Lung (tissue), 12 donors: ENCODE results near the gene RFX1. TPM values are rescaled to one million over a fixed set of nuclear protein-coding genes. Genes with fewer than 3 reads are reported as not detected.

ENCODE experiments used
- ATAC-seq: fragments of 200-7000 bp; cut with Tn5 transposase; one replicate; pipeline ENCODE4 v1.9.1; 2020; ENCODE audit warnings: moderate number of reproducible peaks; ENCODE audit not compliant: insufficient read depth, low FRiP score
- DNase-seq, 3 donors: peaks; one replicate each; pipeline ENCODE4 v3.0.0-alpha.2; 2013 to 2017
- H3K27ac ChIP-seq, 2 donors: one replicate each; pipeline ENCODE4 v1.5.1; 2013; ENCODE audit warnings: mild to moderate bottlenecking in 2 of 2, moderate library complexity in 2 of 2, control low read depth in 1 of 2, inconsistent platforms in 1 of 2, low read depth in 1 of 2, low read length in 1 of 2
- H3K27me3 ChIP-seq, 3 donors: one replicate each; pipeline ENCODE4 v1.5.1; 2013; ENCODE audit warnings: low read length in 2 of 3; ENCODE audit not compliant: control insufficient read depth in 3 of 3, insufficient read depth in 3 of 3
- H3K36me3 ChIP-seq, 4 donors: one replicate each; pipeline ENCODE4 v1.5.1; 2013; ENCODE audit warnings: low read length in 4 of 4, mild to moderate bottlenecking in 1 of 4, moderate library complexity in 1 of 4; ENCODE audit not compliant: control insufficient read depth in 4 of 4, insufficient read depth in 4 of 4
- H3K4me1 ChIP-seq, 5 donors: one replicate each; pipeline ENCODE4 v1.5.1; 2013; ENCODE audit warnings: low read length in 5 of 5, mild to moderate bottlenecking in 2 of 5, moderate library complexity in 1 of 5; ENCODE audit not compliant: control insufficient read depth in 5 of 5, insufficient read depth in 5 of 5
- H3K4me3 ChIP-seq: one replicate; pipeline ENCODE4 v1.5.1; 2013; ENCODE audit warnings: mild to moderate bottlenecking, control low read depth, moderate library complexity
- H3K9ac ChIP-seq, 2 donors: one replicate each; pipeline ENCODE4 v1.5.1; 2013; ENCODE audit warnings: low read length in 2 of 2, control low read depth in 1 of 2; ENCODE audit not compliant: insufficient read depth in 1 of 2
- H3K9me3 ChIP-seq, 4 donors: one replicate each; pipeline ENCODE4 v1.5.1; 2013; ENCODE audit warnings: low read length in 3 of 4, mild to moderate bottlenecking in 1 of 4, moderate library complexity in 1 of 4; ENCODE audit not compliant: control insufficient read depth in 4 of 4, insufficient read depth in 3 of 4
- WGBS, 2 donors: extraction: QIAGEN DNeasy Blood & Tissue Kit; methylation state at CpG; one replicate each; pipeline ENCODE4 v1.1.7; 2013; 5-methylcytosine and 5-hydroxymethylcytosine counted together
- polyA plus RNA-seq, 2 donors: library from polyadenylated mRNA; stranded (reverse); fragments of 200-250 nt; gene quantifications; one replicate each; pipeline ENCODE4 v1.2.1, GENCODE V29; 2013
- total RNA-seq, 2 donors: library from RNA; depleted of rRNA in 1 of 2; stranded (reverse); fragments of >200 nt in 1 of 2; gene quantifications; one replicate each; pipeline ENCODE4 v1.2.1, GENCODE V29; 2014 to 2021
- TF ChIP-seq, protein P1 (sequence below): IDR thresholded peaks from 2 replicates; pipeline ENCODE4 v1.5.1; 2012; ENCODE audit warnings: mild to moderate bottlenecking; ENCODE audit errors: control extremely low read depth, extremely low read depth
- donor health status: control.
- donor health status: control.
- donor health status: Bipolar disorder and iron deficiency.
- donor health status: healthy.
- donor health status: DM: yes; HTN: yes; CAD: no.

Gene RFX1
- total and polyA plus RNA-seq, 4 donors: 5.7 to 18.6 (median 8.0) TPM

DNA sequence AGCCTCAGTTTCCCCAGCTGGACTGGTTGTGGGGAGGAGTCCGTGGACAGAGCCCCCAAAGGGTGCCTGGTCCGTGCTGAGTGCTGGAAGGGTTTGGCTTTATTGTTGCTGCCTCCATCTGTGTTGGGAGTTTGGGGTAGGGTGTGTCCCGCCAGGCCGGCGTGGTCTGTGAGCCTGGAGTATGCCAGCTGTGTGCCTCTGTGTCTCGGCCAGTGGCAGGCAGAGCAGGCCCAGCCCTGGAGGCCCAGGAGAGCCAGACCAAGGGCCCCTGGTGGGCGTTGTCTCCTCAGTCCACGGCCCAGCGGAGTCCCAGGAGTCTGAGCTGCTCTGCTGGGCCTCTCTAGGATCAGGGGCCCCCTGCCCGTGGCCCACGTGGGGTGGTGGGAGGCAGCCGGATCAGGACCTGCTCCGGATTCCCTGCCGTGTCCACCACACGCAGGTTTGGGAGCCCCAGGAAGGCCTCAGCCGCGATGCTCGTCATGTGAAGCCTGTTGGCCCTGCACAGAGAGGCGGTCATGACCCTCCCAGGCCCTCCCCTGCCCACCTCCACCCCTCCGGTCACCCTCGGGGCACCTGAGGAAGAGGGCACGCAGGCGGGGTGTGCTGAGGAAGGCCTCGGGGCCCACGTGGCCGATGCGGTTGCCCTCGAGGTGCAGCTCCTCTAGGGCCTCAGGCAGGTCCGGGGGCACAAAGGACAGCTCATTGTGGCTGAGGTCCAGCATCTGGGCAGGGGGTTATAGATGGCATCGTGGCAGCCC, 74.5 kb downstream of the RFX1 start:
- no peak for ATAC-seq
- Histone ChIP-seq H3K36me3 (peaks cover 0 to 27% (median 2%) of the 10 kb centered on the region in 4 donors), H3K4me3 (no peak overlapping the region), H3K9me3 (no peaks in the 10 kb centered on the region), H3K27me3 (peaks cover 0 to 8% (median 0%) of the 10 kb centered on the region in 3 donors), H3K27ac (no peak overlapping the region), H3K4me1 (peaks cover 0 to 6% (median 0%) of the 10 kb centered on the region in 5 donors), H3K9ac (no peak overlapping the region)
- no peak for DNase-seq
- WGBS, 2 donors: 88 to 93% methylated on average over 26 to 30 of the region's 30 CpGs
- TF ChIP-seq, protein P1, sequence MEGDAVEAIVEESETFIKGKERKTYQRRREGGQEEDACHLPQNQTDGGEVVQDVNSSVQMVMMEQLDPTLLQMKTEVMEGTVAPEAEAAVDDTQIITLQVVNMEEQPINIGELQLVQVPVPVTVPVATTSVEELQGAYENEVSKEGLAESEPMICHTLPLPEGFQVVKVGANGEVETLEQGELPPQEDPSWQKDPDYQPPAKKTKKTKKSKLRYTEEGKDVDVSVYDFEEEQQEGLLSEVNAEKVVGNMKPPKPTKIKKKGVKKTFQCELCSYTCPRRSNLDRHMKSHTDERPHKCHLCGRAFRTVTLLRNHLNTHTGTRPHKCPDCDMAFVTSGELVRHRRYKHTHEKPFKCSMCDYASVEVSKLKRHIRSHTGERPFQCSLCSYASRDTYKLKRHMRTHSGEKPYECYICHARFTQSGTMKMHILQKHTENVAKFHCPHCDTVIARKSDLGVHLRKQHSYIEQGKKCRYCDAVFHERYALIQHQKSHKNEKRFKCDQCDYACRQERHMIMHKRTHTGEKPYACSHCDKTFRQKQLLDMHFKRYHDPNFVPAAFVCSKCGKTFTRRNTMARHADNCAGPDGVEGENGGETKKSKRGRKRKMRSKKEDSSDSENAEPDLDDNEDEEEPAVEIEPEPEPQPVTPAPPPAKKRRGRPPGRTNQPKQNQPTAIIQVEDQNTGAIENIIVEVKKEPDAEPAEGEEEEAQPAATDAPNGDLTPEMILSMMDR: no peak

GRCh38 chr19:13930402-13930801, 75.7 kb downstream of the RFX1 start:
- DNase-seq: no peak
- 71 to 89% methylated on average over 11 to 17 of the region's 17 CpGs for WGBS, 2 donors
- no peak overlapping the region for H3K27ac ChIP-seq

DNA sequence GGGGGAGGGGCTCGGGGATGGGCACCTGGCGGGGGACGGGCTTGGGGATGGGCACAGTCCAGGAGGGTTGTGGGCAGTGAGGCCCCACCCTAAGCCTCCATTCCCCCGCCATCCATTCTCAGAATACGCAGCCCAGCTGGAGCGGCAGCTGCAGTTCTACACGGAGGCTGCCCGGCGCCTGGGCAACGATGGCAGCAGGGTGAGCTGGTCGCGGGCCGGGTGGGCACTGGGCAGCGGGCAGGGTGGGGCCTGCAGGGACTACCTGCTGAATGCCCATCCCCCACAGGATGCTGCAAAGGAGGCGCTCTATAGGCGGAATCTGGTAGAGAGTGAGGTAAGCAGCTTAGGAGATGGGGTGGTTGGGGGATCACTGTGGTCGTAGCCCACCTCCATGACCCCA, 76.2 kb downstream of the RFX1 start:
- Histone ChIP-seq H3K27me3 (peaks cover 0 to 8% (median 0%) of the 10 kb centered on the region in 3 donors), H3K4me1 (peaks cover 0 to 10% (median 0%) of the 10 kb centered on the region in 5 donors), H3K9ac (no peak overlapping the region), H3K9me3 (no peaks in the 10 kb centered on the region), H3K27ac (no peak overlapping the region), H3K4me3 (no peak overlapping the region), H3K36me3 (peaks cover 0 to 27% (median 2%) of the 10 kb centered on the region in 4 donors)
- no peak for ATAC-seq
- WGBS, 2 donors: 91 to 93% methylated on average over 17 of the region's 17 CpGs
- TF ChIP-seq, protein P1: no peak
- DNase-seq: no peak

More at GRCh38 chr19:13930402-13930801, 75.7 kb downstream of the RFX1 start:
- H3K27me3 ChIP-seq: peaks cover 0 to 8% (median 0%) of the 10 kb centered on the region in 3 donors
- TF ChIP-seq, protein P1: no peak
- H3K9ac ChIP-seq: no peak overlapping the region
- no peaks in the 10 kb centered on the region for H3K9me3 ChIP-seq
- no peak overlapping the region for H3K4me3 ChIP-seq
- no peak for ATAC-seq
- peaks cover 0 to 27% (median 2%) of the 10 kb centered on the region in 4 donors for H3K36me3 ChIP-seq
- peaks cover 0 to 10% (median 0%) of the 10 kb centered on the region in 5 donors for H3K4me1 ChIP-seq
